HCT116 (cell line): ENCODE results near the gene IRX3. TPM values are rescaled to one million over a fixed set of nuclear protein-coding genes. Genes with fewer than 3 reads are reported as not detected.

Experiments
- ATAC-seq: fragments of 200-7000 bp; cut with Tn5 transposase; 2 replicates; pipeline ENCODE4 v1.9.1; 2020; ENCODE audit warnings: mild to moderate bottlenecking, moderate library complexity
- BruUV-seq: library from RNA; stranded (reverse); fragments of 400-500 nt; replicated peaks from 2 replicates; lab custom pipeline; 2021; lab: Mats Ljungman, UMichigan
- CTCF ChIA-PET: fragments of 300-600 bp; sonication (Branson Sonifier 250); formaldehyde crosslinking; loops from one replicate; lab custom pipeline; 2021; ENCODE audit warnings: antibody characterized with exemption; lab: Charles Lee
- POLR2A ChIA-PET: fragments of 300-600, 350-600 bp; sonication (Branson Sonifier 250); formaldehyde crosslinking; loops from one replicate; lab custom pipeline; 2021; ENCODE audit warnings: antibody characterized with exemption; lab: Charles Lee
- RAD21 ChIA-PET, 2 experiments: fragments of 300-600 bp; sonication (Branson Sonifier 250); formaldehyde crosslinking; loops; one replicate each; lab custom pipeline; 2023; ENCODE audit warnings: low total read pairs in 2 of 2; ENCODE audit not compliant: uncharacterized antibody in 2 of 2, unreplicated experiment in 2 of 2, low non-redundant PET in 1 of 2; lab: Charles Lee
- DNase-seq: peaks from one replicate; pipeline ENCODE4 v3.0.0-alpha.2; 2010; ENCODE audit warnings: low read depth, low spot score
- H2AFZ ChIP-seq: fragments of 200-600 bp; shearing (Covaris generic), sonication (generic); 2 replicates; pipeline ENCODE4 v1.6.1; 2017; ENCODE audit warnings: low read depth, mixed run types, mixed read lengths, antibody characterized with exemption, low read length; ENCODE audit not compliant: poor library complexity, severe bottlenecking
- H3K27ac ChIP-seq: 2 replicates; pipeline ENCODE4 v1.5.1; 2012; ENCODE audit warnings: low read depth, low read length
- H3K27me3 ChIP-seq: fragments of 200-600 bp; sonication (generic); 2 replicates; pipeline ENCODE4 v1.6.1; 2016; ENCODE audit warnings: mixed run types, low read length, mixed read lengths; ENCODE audit not compliant: insufficient read depth
- H3K36me3 ChIP-seq, 2 experiments: fragments of 200-500 bp in 1 of 2; fragments of 200-600 bp in 1 of 2; sonication (Bioruptor generic) in 1 of 2; sonication (generic) in 1 of 2; 2 replicates each; pipeline versions ENCODE4 v1.5.1 to v1.6.1; 2014 to 2016; ENCODE audit warnings: low read length in 2 of 2, inconsistent platforms in 1 of 2, mixed read lengths in 1 of 2, mixed run types in 1 of 2; ENCODE audit not compliant: insufficient read depth in 2 of 2, control insufficient read depth in 1 of 2
- H3K4me1 ChIP-seq, 2 experiments: fragments of 200-600 bp in 1 of 2; sonication (generic) in 1 of 2; 2 replicates each; pipeline versions ENCODE4 v1.5.1 to v1.6.1; 2012 to 2017; ENCODE audit warnings: low read length in 2 of 2, inconsistent platforms in 1 of 2, mild to moderate bottlenecking in 1 of 2, mixed read lengths in 1 of 2, mixed run types in 1 of 2, moderate library complexity in 1 of 2; ENCODE audit not compliant: insufficient read depth in 2 of 2, control insufficient read depth in 1 of 2
- H3K4me2 ChIP-seq: fragments of 200-600 bp; sonication (generic); 2 replicates; pipeline ENCODE4 v1.6.1; 2017; ENCODE audit warnings: mixed run types, low read length, mixed read lengths
- H3K4me3 ChIP-seq, 2 experiments: fragments of 200-600 bp in 1 of 2; sonication (generic) in 1 of 2; replicated peaks in 1 of 2; 2 replicates each; pipeline ENCODE4 v1.5.1; 2011 to 2016; ENCODE audit warnings: low read length in 2 of 2, control low read depth in 1 of 2, low read depth in 1 of 2, mild to moderate bottlenecking in 1 of 2, mixed read lengths in 1 of 2, mixed run types in 1 of 2
- H3K79me2 ChIP-seq: fragments of 200-600 bp; sonication (generic); 2 replicates; pipeline ENCODE4 v1.6.1; 2017; ENCODE audit warnings: mild to moderate bottlenecking, mixed run types, low read length, moderate library complexity, mixed read lengths; ENCODE audit not compliant: insufficient read depth
- H3K9ac ChIP-seq: fragments of 200-600 bp; sonication (generic); 2 replicates; pipeline ENCODE4 v1.6.1; 2016; ENCODE audit warnings: low read length, mixed read lengths
- H3K9me2 ChIP-seq: fragments of 200-600 bp; sonication (generic), shearing (Covaris generic); 2 replicates; pipeline ENCODE4 v1.6.1; 2017; ENCODE audit warnings: mixed run types, mild to moderate bottlenecking, moderate library complexity; ENCODE audit not compliant: insufficient read depth
- H3K9me3 ChIP-seq, 2 experiments: fragments of 200-500 bp in 1 of 2; fragments of 200-600 bp in 1 of 2; sonication (Bioruptor generic) in 1 of 2; sonication (generic) in 1 of 2; 2 replicates each; pipeline ENCODE4 v1.6.1; 2014 to 2017; ENCODE audit warnings: low read length in 2 of 2, mixed read lengths in 2 of 2, inconsistent platforms in 1 of 2, low read depth in 1 of 2, mild to moderate bottlenecking in 1 of 2, mixed run types in 1 of 2, moderate library complexity in 1 of 2; ENCODE audit not compliant: control insufficient read depth in 1 of 2, insufficient read depth in 1 of 2
- H4K20me1 ChIP-seq: fragments of 200-600 bp; sonication (generic), shearing (Covaris generic); 2 replicates; pipeline ENCODE4 v1.6.1; 2017; ENCODE audit warnings: mixed run types, mild to moderate bottlenecking, moderate library complexity; ENCODE audit not compliant: insufficient read depth
- CBX3 ChIP-seq: IDR thresholded peaks from 2 replicates; pipeline ENCODE4 v1.6.1; 2012; ENCODE audit warnings: low read depth
- CEBPB ChIP-seq: IDR thresholded peaks from 2 replicates; pipeline ENCODE4 v1.6.1; 2012; ENCODE audit warnings: low read depth
- EZH2 ChIP-seq: fragments of 200-600 bp; sonication (generic); IDR thresholded peaks from 2 replicates; pipeline ENCODE4 v1.6.1; 2017; ENCODE audit warnings: antibody characterized with exemption, mixed run types
- EZH2phosphoT487 ChIP-seq: fragments of 200-600 bp; IDR thresholded peaks from 2 replicates; pipeline ENCODE4 v1.6.1; 2018; ENCODE audit warnings: antibody characterized with exemption, borderline replicate concordance
- POLR2A ChIP-seq: IDR thresholded peaks from 2 replicates; pipeline ENCODE4 v1.7.0; 2011; ENCODE audit warnings: borderline replicate concordance; ENCODE audit not compliant: insufficient read depth, insufficient read length; ENCODE audit errors: extremely low read depth
- SIN3A ChIP-seq: IDR thresholded peaks from 2 replicates; pipeline ENCODE4 v1.6.1; 2012; ENCODE audit warnings: low read depth
- SRF ChIP-seq: IDR thresholded peaks from 2 replicates; pipeline ENCODE4 v1.6.1; 2012; ENCODE audit warnings: low read depth
- TCF7L2 ChIP-seq: IDR thresholded peaks from 2 replicates; pipeline ENCODE4 v1.7.0; 2011; ENCODE audit warnings: borderline replicate concordance, inconsistent platforms; ENCODE audit not compliant: insufficient read depth, insufficient read length; ENCODE audit errors: extremely low read depth
- YY1 ChIP-seq: IDR thresholded peaks from 2 replicates; pipeline ENCODE4 v1.6.1; 2011; ENCODE audit warnings: low read length, low read depth, moderate library complexity, mild to moderate bottlenecking; ENCODE audit not compliant: insufficient replicate concordance; ENCODE audit errors: extremely low read depth
- intact Hi-C: fragments of 100-400 bp; cut with micrococcal nuclease; formaldehyde crosslinking; loops from 2 replicates; pipeline ENCODE4 v1.10.0; 2022
- total RNA-seq: library from RNA; stranded (reverse); gene quantifications from one replicate; pipeline ENCODE4 v1.2.1, GENCODE V29; 2021; ENCODE audit not compliant: unreplicated experiment
- TF ChIP-seq, protein P1 (sequence below): IDR thresholded peaks from 2 replicates; pipeline ENCODE4 v1.6.1; 2011; ENCODE audit warnings: mild to moderate bottlenecking, low read length, moderate library complexity; ENCODE audit not compliant: insufficient replicate concordance; ENCODE audit errors: extremely low read depth
- TF ChIP-seq, protein P2 (sequence below): IDR thresholded peaks from 2 replicates; pipeline ENCODE4 v1.6.1; 2012; ENCODE audit warnings: low read depth
- TF ChIP-seq, protein P3 (sequence below): IDR thresholded peaks from 2 replicates; pipeline ENCODE4 v1.6.1; 2012
- TF ChIP-seq, protein P4 (sequence below): IDR thresholded peaks from 2 replicates; pipeline ENCODE4 v1.6.1; 2012

IRX3 gene
- total RNA-seq, 1 experiment from 2014 or later: 2.0 TPM

DNA sequence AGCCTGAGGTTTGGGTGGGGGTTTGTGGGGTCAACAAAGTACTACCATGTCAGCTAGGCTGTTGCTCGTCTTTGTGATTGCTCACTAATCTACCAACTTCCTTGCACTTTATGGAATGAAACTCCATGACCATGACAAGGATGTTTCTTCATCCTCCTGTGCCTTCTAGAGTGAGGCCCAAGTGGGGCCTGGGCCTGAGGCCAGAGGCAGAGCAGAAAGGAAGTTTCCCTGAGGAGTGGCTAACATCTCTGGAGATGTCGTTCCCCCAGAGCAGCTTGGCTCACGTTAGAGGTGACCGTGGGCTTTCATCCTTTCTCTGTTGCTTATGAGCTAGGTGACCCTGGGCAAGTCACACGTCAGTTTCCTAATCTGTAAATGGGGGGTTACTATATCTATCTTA is 41.0 kb upstream of the IRX3 start (continued):
- TF ChIP-seq POLR2A (no peak), SIN3A (no peak), YY1 (no peak)
- TF ChIP-seq, all 23 proteins: peak for 0

DNA sequence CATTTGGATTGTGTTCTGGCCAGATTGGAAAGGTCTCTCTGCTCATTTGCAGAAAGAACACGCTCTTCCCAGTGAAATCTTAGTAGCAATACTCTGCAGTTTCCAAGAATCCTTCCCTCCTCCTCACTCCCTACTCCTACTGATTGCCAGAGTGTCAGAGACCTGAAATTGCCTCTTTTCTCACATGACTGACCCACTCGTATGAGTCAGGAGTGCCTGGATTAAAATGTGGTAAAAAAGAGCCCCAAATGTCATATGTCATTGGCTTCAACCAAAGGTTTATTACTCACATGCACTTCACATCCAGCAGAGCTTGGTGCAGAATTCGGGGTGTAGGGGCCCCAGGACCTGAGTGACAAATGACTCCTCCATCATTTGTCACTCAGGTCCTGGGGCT is 39.7 kb upstream of the IRX3 start:
- CTCF ChIA-PET: no interaction called here
- BruUV-seq: no TSS peak
- no peak overlapping the region for H2AFZ ChIP-seq

DNA sequence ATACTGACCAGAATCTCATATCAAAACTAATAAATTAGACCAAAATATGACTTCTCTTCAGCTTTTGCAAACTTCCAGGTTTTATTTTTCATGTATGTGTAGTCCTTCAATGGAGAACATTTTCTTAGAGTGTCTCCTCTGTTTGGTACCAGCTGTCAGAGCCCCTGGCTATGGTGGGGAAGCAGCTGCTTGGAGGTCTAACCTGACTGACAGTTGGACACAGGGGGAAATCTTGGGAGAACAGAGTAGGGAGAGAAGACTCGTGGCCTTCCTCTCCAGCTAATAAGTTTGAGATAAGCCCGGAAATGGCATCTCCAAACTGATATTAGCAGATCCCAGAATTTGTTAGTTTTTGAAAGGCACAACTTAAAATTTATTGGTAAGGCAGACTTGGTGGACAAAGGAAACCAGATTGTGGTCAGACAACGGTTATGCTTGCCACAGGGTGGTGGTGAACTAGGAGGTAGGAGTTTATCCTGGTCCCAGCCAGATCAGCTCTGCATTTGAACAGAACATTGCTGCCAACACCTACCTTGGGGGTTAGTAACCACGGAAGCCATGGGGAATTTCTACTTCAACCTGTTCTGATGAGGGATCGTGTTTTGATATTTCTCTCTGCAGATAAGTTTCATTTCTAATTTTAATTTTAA is 39.2 kb upstream of the IRX3 start:
- ATAC-seq: no peak
- Histone ChIP-seq H3K9me3 (no peaks in the 10 kb centered on the region), H3K9me2 (no peaks in the 10 kb centered on the region), H3K27me3 (peaks cover 7% of the 10 kb centered on the region; the same call in 1 of the 2 replicates), H3K79me2 (no peaks in the 10 kb centered on the region), H3K4me2 (no peak overlapping the region), H2AFZ (no peak overlapping the region), H3K9ac (no peak overlapping the region), H3K4me3 (no peak overlapping the region), H3K27ac (no peak overlapping the region), H4K20me1 (no peaks in the 10 kb centered on the region), H3K4me1 (no peaks in the 10 kb centered on the region), H3K36me3 (no peaks in the 10 kb centered on the region)
- DNase-seq: no peak
- RAD21 ChIA-PET: no interaction called here
- POLR2A ChIA-PET: no interaction called here
- BruUV-seq: no TSS peak
- CTCF ChIA-PET: no interaction called here
- intact Hi-C loops: no loop called here
- TF ChIP-seq TCF7L2 (no peak), CEBPB (no peak), SRF (no peak), EZH2phosphoT487 (no peak), CBX3 (no peak)
- TF ChIP-seq, protein P1, sequence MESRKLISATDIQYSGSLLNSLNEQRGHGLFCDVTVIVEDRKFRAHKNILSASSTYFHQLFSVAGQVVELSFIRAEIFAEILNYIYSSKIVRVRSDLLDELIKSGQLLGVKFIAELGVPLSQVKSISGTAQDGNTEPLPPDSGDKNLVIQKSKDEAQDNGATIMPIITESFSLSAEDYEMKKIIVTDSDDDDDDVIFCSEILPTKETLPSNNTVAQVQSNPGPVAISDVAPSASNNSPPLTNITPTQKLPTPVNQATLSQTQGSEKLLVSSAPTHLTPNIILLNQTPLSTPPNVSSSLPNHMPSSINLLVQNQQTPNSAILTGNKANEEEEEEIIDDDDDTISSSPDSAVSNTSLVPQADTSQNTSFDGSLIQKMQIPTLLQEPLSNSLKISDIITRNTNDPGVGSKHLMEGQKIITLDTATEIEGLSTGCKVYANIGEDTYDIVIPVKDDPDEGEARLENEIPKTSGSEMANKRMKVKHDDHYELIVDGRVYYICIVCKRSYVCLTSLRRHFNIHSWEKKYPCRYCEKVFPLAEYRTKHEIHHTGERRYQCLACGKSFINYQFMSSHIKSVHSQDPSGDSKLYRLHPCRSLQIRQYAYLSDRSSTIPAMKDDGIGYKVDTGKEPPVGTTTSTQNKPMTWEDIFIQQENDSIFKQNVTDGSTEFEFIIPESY: no peak
- TF ChIP-seq, protein P2, sequence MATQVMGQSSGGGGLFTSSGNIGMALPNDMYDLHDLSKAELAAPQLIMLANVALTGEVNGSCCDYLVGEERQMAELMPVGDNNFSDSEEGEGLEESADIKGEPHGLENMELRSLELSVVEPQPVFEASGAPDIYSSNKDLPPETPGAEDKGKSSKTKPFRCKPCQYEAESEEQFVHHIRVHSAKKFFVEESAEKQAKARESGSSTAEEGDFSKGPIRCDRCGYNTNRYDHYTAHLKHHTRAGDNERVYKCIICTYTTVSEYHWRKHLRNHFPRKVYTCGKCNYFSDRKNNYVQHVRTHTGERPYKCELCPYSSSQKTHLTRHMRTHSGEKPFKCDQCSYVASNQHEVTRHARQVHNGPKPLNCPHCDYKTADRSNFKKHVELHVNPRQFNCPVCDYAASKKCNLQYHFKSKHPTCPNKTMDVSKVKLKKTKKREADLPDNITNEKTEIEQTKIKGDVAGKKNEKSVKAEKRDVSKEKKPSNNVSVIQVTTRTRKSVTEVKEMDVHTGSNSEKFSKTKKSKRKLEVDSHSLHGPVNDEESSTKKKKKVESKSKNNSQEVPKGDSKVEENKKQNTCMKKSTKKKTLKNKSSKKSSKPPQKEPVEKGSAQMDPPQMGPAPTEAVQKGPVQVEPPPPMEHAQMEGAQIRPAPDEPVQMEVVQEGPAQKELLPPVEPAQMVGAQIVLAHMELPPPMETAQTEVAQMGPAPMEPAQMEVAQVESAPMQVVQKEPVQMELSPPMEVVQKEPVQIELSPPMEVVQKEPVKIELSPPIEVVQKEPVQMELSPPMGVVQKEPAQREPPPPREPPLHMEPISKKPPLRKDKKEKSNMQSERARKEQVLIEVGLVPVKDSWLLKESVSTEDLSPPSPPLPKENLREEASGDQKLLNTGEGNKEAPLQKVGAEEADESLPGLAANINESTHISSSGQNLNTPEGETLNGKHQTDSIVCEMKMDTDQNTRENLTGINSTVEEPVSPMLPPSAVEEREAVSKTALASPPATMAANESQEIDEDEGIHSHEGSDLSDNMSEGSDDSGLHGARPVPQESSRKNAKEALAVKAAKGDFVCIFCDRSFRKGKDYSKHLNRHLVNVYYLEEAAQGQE: no peak
- TF ChIP-seq, protein P3, sequence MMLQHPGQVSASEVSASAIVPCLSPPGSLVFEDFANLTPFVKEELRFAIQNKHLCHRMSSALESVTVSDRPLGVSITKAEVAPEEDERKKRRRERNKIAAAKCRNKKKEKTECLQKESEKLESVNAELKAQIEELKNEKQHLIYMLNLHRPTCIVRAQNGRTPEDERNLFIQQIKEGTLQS: no peak
- TF ChIP-seq, protein P4, sequence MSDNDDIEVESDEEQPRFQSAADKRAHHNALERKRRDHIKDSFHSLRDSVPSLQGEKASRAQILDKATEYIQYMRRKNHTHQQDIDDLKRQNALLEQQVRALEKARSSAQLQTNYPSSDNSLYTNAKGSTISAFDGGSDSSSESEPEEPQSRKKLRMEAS: no peak

More for the DNA sequence above, 39.7 kb upstream of the IRX3 start:
- POLR2A ChIA-PET: no interaction called here
- RAD21 ChIA-PET: no interaction called here
- intact Hi-C loops: no loop called here
- no peak for DNase-seq
- Histone ChIP-seq H3K27me3 (peaks cover 7% of the 10 kb centered on the region; the same call in 1 of the 2 replicates), H3K79me2 (no peaks in the 10 kb centered on the region), H3K36me3 (no peaks in the 10 kb centered on the region), H3K9ac (no peak overlapping the region), H4K20me1 (no peaks in the 10 kb centered on the region), H3K9me3 (no peaks in the 10 kb centered on the region), H3K4me2 (no peak overlapping the region), H3K9me2 (no peaks in the 10 kb centered on the region), H3K27ac (no peak overlapping the region), H3K4me3 (no peak overlapping the region), H3K4me1 (no peaks in the 10 kb centered on the region)
- no peak for TF ChIP-seq EZH2
- ATAC-seq: no peak
